HFF-Myc (cell line): ENCODE results near the gene ARHGEF12.

Source experiments
- DNase-seq: peaks from one replicate; pipeline ENCODE4 v3.0.0-alpha.2; 2011; ENCODE audit warnings: low read depth; ENCODE audit errors: extremely low read depth
- H3K4me3 ChIP-seq: replicated peaks from 2 replicates; pipeline ENCODE4 v1.5.1; 2011; ENCODE audit warnings: low read depth, mild to moderate bottlenecking, control low read depth, low read length
- CTCF ChIP-seq: IDR thresholded peaks from 2 replicates; pipeline ENCODE4 v1.5.1; 2012; ENCODE audit warnings: mild to moderate bottlenecking, low read depth, low read length, control low read depth; ENCODE audit errors: missing control alignments

The ARHGEF12 gene

GRCh38 chr11:120526241-120526640 is 190.0 kb downstream of the ARHGEF12 start:
- H3K4me3 ChIP-seq, result no peak overlapping the region
- DNase-seq, result no peak
- TF ChIP-seq CTCF, result no peak

GRCh38 chr11:120527111-120527761 is 191.0 kb downstream of the ARHGEF12 start:
- no peak overlapping the region for H3K4me3 ChIP-seq
- TF ChIP-seq CTCF, result no peak
- no peak for DNase-seq

GRCh38 chr11:120528749-120529148 is 192.5 kb downstream of the ARHGEF12 start:
- TF ChIP-seq CTCF, result no peak
- no peak for DNase-seq
- no peak overlapping the region for H3K4me3 ChIP-seq

GRCh38 chr11:120529214-120529613 is 193.0 kb downstream of the ARHGEF12 start:
- no peak overlapping the region for H3K4me3 ChIP-seq
- no peak for TF ChIP-seq CTCF
- no peak for DNase-seq

- DNase-seq, result no peak
- no peak overlapping the region for H3K4me3 ChIP-seq
- TF ChIP-seq CTCF, result no peak
Observed at GRCh38 chr11:120529911-120530310, 193.7 kb downstream of the ARHGEF12 start.

- no peak overlapping the region for H3K4me3 ChIP-seq
- no peak for TF ChIP-seq CTCF
- no peak for DNase-seq
Observed at GRCh38 chr11:120532082-120532831, 196.0 kb downstream of the ARHGEF12 start.
